GM12892 (cell line): ENCODE measurements around the gene GRIN2C.

Experiments used
- POLR2A ChIP-seq: IDR thresholded peaks from 2 replicates; pipeline ENCODE4 v1.6.1; 2011; ENCODE audit warnings: low read depth, low read length, control low read depth
- POLR2AphosphoS5 ChIP-seq: IDR thresholded peaks from 2 replicates; pipeline ENCODE4 v1.6.1; 2011; ENCODE audit warnings: low read depth, low read length, control low read depth
- TAF1 ChIP-seq: IDR thresholded peaks from 2 replicates; pipeline ENCODE4 v1.6.1; 2011; ENCODE audit warnings: low read depth, mild to moderate bottlenecking, control low read depth, low read length, borderline replicate concordance

GRCh38 chr17:74855323-74855722 is 4.4 kb downstream of the GRIN2C start:
- TF ChIP-seq POLR2AphosphoS5 = no peak
- no peak for TF ChIP-seq TAF1
- TF ChIP-seq POLR2A = no peak
